Left hindlimb (tissue), 1 donor: ENCODE results near the gene RFX7.
A peak's percentile ranks its signal among the peaks of the same experiment; 100 is the strongest.

Experiments used
- DNase-seq: peaks from one replicate; pipeline ENCODE4 v3.0.0-alpha.2; 2018

RFX7 gene

GRCh38 chr15:56244038-56244810 is 545 bp upstream of the RFX7 start:
- DNase-seq, result peak; percentile 80

- no peak for DNase-seq
Observed at GRCh38 chr15:56242576-56243162, 1.0 kb downstream of the RFX7 start.

- DNase-seq, result no peak
Observed at GRCh38 chr15:56241374-56242105, 2.1 kb downstream of the RFX7 start.

GRCh38 chr15:56240390-56240789 is 3.3 kb downstream of the RFX7 start:
- no peak for DNase-seq

GRCh38 chr15:56236197-56236596 is 7.5 kb downstream of the RFX7 start:
- no peak for DNase-seq

- no peak for DNase-seq
Observed at GRCh38 chr15:56234804-56235203, 8.9 kb downstream of the RFX7 start.

- no peak for DNase-seq
Observed at GRCh38 chr15:56233549-56233948, 10.1 kb downstream of the RFX7 start.

GRCh38 chr15:56232058-56232457 is 11.6 kb downstream of the RFX7 start:
- DNase-seq, result no peak

GRCh38 chr15:56228854-56229253 is 14.8 kb downstream of the RFX7 start:
- no peak for DNase-seq

GRCh38 chr15:56228352-56228751 is 15.3 kb downstream of the RFX7 start:
- DNase-seq, result no peak

GRCh38 chr15:56227780-56228179 is 15.9 kb downstream of the RFX7 start:
- DNase-seq, result no peak

GRCh38 chr15:56227306-56227705 is 16.4 kb downstream of the RFX7 start:
- DNase-seq, result no peak

GRCh38 chr15:56225520-56225919 is 18.2 kb downstream of the RFX7 start:
- DNase-seq, result no peak

- DNase-seq, result no peak
Observed at GRCh38 chr15:56222302-56222701, 21.4 kb downstream of the RFX7 start.

- no peak for DNase-seq
Observed at GRCh38 chr15:56217341-56217740, 26.3 kb downstream of the RFX7 start.

- DNase-seq, result no peak
Observed at GRCh38 chr15:56215769-56216168, 27.9 kb downstream of the RFX7 start.

- DNase-seq, result no peak
Observed at GRCh38 chr15:56211960-56212550, 31.6 kb downstream of the RFX7 start.

- DNase-seq, result no peak
Observed at GRCh38 chr15:56211064-56211463, 32.6 kb downstream of the RFX7 start.

GRCh38 chr15:56208641-56209155 is 35.0 kb downstream of the RFX7 start:
- DNase-seq, result no peak

GRCh38 chr15:56208185-56208584 is 35.5 kb downstream of the RFX7 start:
- no peak for DNase-seq

- DNase-seq, result no peak
Observed at GRCh38 chr15:56207711-56208110, 36.0 kb downstream of the RFX7 start.

GRCh38 chr15:56207092-56207491 is 36.6 kb downstream of the RFX7 start:
- no peak for DNase-seq
